Measurements from ENCODE around the gene PMS1.

DNA sequence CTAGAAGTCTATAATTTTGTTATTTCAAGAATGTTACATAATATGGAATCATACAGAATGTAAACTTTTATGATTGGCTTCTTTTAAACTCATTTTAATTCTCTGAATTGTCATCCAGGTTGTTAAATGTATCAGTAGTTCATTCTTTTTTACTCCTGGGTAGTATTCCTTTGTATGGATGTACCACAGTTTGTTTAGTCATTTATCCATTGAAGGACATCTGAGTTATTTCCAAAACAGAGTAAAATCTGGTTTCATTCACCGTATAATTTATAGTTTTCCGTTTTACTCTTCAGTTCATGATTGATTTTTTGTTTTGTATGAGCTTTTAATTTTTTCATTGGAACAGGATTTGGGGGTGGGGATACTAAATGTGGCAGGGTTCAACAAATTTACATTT lies 132.4 kb downstream of the PMS1 start:
- TF ChIP-seq POLR2A (IDR thresholded peaks at IDR 0.05) (no peak), CTCF (IDR thresholded peaks at IDR 0.05) (no peak)
